Heart left ventricle (tissue), 16 donors: Measurements from ENCODE around the gene GPHA2. TPM values are rescaled to one million over a fixed set of nuclear protein-coding genes. Genes with fewer than 3 reads are reported as not detected.

ENCODE experiments used
- ATAC-seq, 4 donors: fragments of 200-7000 bp; cut with Tn5 transposase; one replicate each; pipeline ENCODE4 v1.9.1; 2020 to 2022; ENCODE audit warnings: moderate library complexity in 4 of 4, mild to moderate bottlenecking in 3 of 4, moderate number of reproducible peaks in 1 of 4
- DNase-seq, 5 donors: peaks; one replicate each; pipeline ENCODE4 v3.0.0-alpha.2; 2020
- H3K27ac ChIP-seq, 12 donors: fragments of 200-600 bp; sonication (generic) in 4 of 12; one replicate each; pipeline versions ENCODE4 v1.5.0 to v1.8.0; 2016 to 2022; ENCODE audit warnings: mild to moderate bottlenecking in 2 of 12
- H3K27me3 ChIP-seq, 9 donors: fragments of 200-600 bp; sonication (generic) in 2 of 9; one replicate each; pipeline versions ENCODE4 v1.5.1 to v1.8.0; 2016 to 2022; ENCODE audit warnings: mild to moderate bottlenecking in 3 of 9
- H3K36me3 ChIP-seq, 9 donors: fragments of 200-600 bp; sonication (generic) in 2 of 9; one replicate each; pipeline versions ENCODE4 v1.5.0 to v1.8.0; 2018 to 2022; ENCODE audit warnings: mild to moderate bottlenecking in 2 of 9
- H3K4me1 ChIP-seq, 12 donors: fragments of 200-600 bp; sonication (generic) in 4 of 12; one replicate each; pipeline versions ENCODE4 v1.5.0 to v1.8.0; 2016 to 2022; ENCODE audit warnings: mild to moderate bottlenecking in 3 of 12
- H3K4me3 ChIP-seq, 12 donors: fragments of 200-600 bp; sonication (generic) in 4 of 12; one replicate each; pipeline versions ENCODE4 v1.5.0 to v1.8.0; 2017 to 2022; ENCODE audit warnings: mild to moderate bottlenecking in 9 of 12, moderate library complexity in 4 of 12
- H3K9me3 ChIP-seq, 12 donors: fragments of 200-600 bp; sonication (generic) in 4 of 12; one replicate each; pipeline versions ENCODE4 v1.5.0 to v1.8.0; 2016 to 2022; ENCODE audit warnings: mild to moderate bottlenecking in 1 of 12
- CTCF ChIP-seq, 12 donors: fragments of 200-600 bp; sonication (generic) in 4 of 12; IDR thresholded peaks; one replicate each; pipeline versions ENCODE4 v1.5.0 to v1.8.0; 2018 to 2022; ENCODE audit warnings: antibody characterized with exemption in 12 of 12, mild to moderate bottlenecking in 5 of 12
- POLR2A ChIP-seq, 2 donors: fragments of 450-650 bp; IDR thresholded peaks; one replicate each; pipeline ENCODE4 v1.6.1; 2017; ENCODE audit warnings: antibody characterized with exemption in 2 of 2, mild to moderate bottlenecking in 2 of 2, moderate library complexity in 2 of 2
- WGBS, 4 donors: extraction: QIAGEN DNeasy Blood & Tissue Kit in 2 of 4; methylation state at CpG; one replicate each; pipeline versions ENCODE4 v1.1.5 to v1.1.7; 2013 to 2018; 5-methylcytosine and 5-hydroxymethylcytosine counted together
- intact Hi-C, 10 donors: fragments of 100-400 bp; cut with DNase I; formaldehyde crosslinking; loops; one replicate each; pipeline versions ENCODE4 v1.11.1 to v1.14.2; 2022
- polyA plus RNA-seq, 2 donors: library from polyadenylated mRNA; stranded (reverse); fragments of 200-250 nt; gene quantifications; one replicate each; pipeline ENCODE4 v1.2.3, GENCODE V29; 2013
- total RNA-seq, 9 donors: library from RNA; depleted of rRNA in 2 of 9; stranded (reverse); fragments of >200 nt in 2 of 9; fragmentation: NEBNext Ultra II Directional in 3 of 9; extraction: Animal tissue kit (Norgen Biotek cat#: 25700) in 3 of 9; gene quantifications; one replicate each; pipeline versions ENCODE4 v1.1.0 to v1.2.4, GENCODE V29; 2016 to 2023
- donor health status: ischemic (EF 13 %, LVEDD 7.1; RV severe dilation, severe dysfunction).
- donor health status: healthy with polysubstance abuse.
- donor health status: DM: no; HTN: yes; CAD: no.
- donor health status: DM: no; HTN: no; CAD: no.
- donor health status: ischemic (EF 25% LVEDD 6.9; RV normal size, moderate dysfunction).
- donor health status: ischemic (EF 25% LVEDD 5.7; RV mildly dilated, moderate dysfunction).
- donor health status: healthy.
- donor health status: DM: yes; HTN: yes; CAD: no.
- donor health status: ischemic (EF 35%, LVEDD 5.7; RV mildly dilated, moderate dysfunction).
- donor health status: nonischemic (EF 11% LVEDD 7.7; RV severe dilation, severe dysfunction).
- donor health status: DM: yes; HTN: yes; CAD: no.
- donor health status: PGD.
- donor health status: ischemic (EF 29% LVEDD 5.4; RV normal size, mild dysfunction).
- donor health status: nonischemic (EF 23%, LVEDD 6.1; RV moderate dilation, normal function).

Gene GPHA2
- total and polyA plus RNA-seq, 11 donors: 0.48 TPM; not detected in 10

GRCh38 chr11:64918017-64918416, 17.7 kb downstream of the GPHA2 start:
- peak overlapping the region; percentile 34 to 100 (median 90) for H3K4me3 ChIP-seq
- H3K4me1 ChIP-seq: peaks cover 0 to 43% (median 26%) of the 10 kb centered on the region in 12 donors
- no peaks in the 10 kb centered on the region for H3K27me3 ChIP-seq
- 17 to 26% (median 22%) methylated on average over 4 of the region's 4 CpGs for WGBS, 4 donors
- ATAC-seq (no peak), DNase-seq (no peak)
- TF ChIP-seq CTCF (IDR thresholded peaks at IDR 0.05): peak in 5 of 12 donors; percentile 20 to 34 (median 22)
- TF ChIP-seq POLR2A (IDR thresholded peaks at IDR 0.05): no peak
- H3K9me3 ChIP-seq: no peaks in the 10 kb centered on the region
- peaks cover 0 to 15% (median 13%) of the 10 kb centered on the region in 9 donors for H3K36me3 ChIP-seq
- H3K27ac ChIP-seq: peak overlapping the region in 11 of 12 donors; percentile 75 to 90 (median 85)
- intact Hi-C loops: loop anchor here in 6 of 10 donors (5.0 to 10.0 kb wide), 4 partner anchors 79 to 187 kb away; partner anchors contain the start of genes SNX15 (in 3 of the 6), ARL2 (in 2 of the 6) and BATF2 (in 1 of the 6)

- peak overlapping the region in 11 of 12 donors; percentile 75 to 90 (median 85) for H3K27ac ChIP-seq
- H3K4me3 ChIP-seq: peak overlapping the region; percentile 34 to 100 (median 90)
- H3K9me3 ChIP-seq: no peaks in the 10 kb centered on the region
- 1 to 7% (median 2%) methylated on average over 6 of the region's 6 CpGs for WGBS, 4 donors
- DNase-seq (no peak), ATAC-seq (no peak)
- intact Hi-C loops: loop anchor here in 7 of 10 donors (1.0 to 10.0 kb wide), 5 partner anchors 80 to 187 kb away; partner anchors contain the start of genes SNX15 (in 4 of the 7), ARL2 (in 2 of the 7) and BATF2 (in 1 of the 7)
- H3K27me3 ChIP-seq: no peaks in the 10 kb centered on the region
- no peak for TF ChIP-seq POLR2A (IDR thresholded peaks at IDR 0.05)
- TF ChIP-seq CTCF (IDR thresholded peaks at IDR 0.05): no peak
- peaks cover 0 to 19% (median 17%) of the 10 kb centered on the region in 9 donors for H3K36me3 ChIP-seq
- H3K4me1 ChIP-seq: peaks cover 0 to 42% (median 26%) of the 10 kb centered on the region in 12 donors
These were observed 18.1 kb downstream of the GPHA2 start for GRCh38 chr11:64917663-64917995.

DNA sequence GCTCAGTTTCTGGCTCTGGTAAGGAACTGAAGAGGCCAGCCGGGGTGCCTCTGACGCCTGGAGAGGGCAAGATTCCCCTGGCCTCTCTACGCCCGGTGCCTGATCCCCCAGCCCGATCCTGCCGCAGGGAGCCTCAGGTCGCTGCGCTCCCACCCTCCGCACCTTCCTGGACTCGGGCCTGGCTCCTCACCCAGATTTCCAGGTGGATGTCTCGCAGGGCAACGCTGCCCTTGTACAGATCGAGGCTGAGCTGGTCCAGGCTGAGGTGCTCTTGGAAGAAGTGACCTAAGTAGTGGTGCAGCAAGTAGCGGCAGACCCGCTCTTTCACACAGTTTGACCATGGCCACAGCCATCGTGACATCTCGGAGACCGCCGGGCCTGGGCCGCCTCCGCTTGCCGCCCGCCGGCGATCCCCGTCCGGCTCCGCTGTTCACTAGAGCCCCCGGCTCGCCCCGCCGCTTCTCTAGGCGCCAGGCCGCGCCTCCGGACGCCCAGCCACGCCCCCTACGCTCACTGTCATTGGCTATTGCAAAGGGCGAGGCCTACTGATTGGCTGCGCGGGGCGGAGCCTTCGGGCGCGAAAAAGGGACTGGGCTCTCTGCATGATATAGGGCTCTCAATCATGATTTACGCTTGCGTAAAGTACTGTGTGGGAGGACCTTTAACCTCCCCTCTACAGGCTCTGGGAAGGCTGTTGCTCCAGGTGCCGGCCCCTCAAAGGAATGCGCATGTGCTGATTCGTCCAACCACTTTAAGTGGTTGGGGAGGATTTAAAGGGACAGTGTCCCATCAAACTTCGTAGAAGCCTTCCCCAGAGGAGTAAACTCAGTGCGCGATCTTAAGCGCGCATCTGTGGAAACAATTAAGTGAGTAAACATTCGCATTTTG, 18.7 kb downstream of the GPHA2 start, which contains the start of gene ATG2A:
Gene ATG2A, minus strand, starts transcription at position 435 of the 888 bp plus-strand sequence. Its CDS starts 74 bp downstream, at position 361.
- peak; percentile 99 to 100 (median 99) for DNase-seq
- peaks cover 0 to 42% (median 26%) of the 10 kb centered on the region in 12 donors for H3K4me1 ChIP-seq
- peak within 1 kb of the TSS; percentile 67 to 100 (median 97) for H3K4me3 ChIP-seq
- H3K36me3 ChIP-seq: peaks cover 0 to 25% (median 23%) of the 10 kb centered on the region in 9 donors
- H3K9me3 ChIP-seq: no peaks in the 10 kb centered on the region
- 0% methylated on average over 36 to 57 of the region's 57 CpGs for WGBS, 4 donors
- peak; percentile 98 to 99 (median 98) for ATAC-seq
- peak within 1 kb of the TSS in 11 of 12 donors; percentile 78 to 95 (median 85) for H3K27ac ChIP-seq
- H3K27me3 ChIP-seq: no peaks in the 10 kb centered on the region
- intact Hi-C loops: loop anchor here in 7 of 10 donors (1.0 to 10.0 kb wide), 5 partner anchors 80 to 188 kb away; partner anchors contain the start of genes SNX15 (in 4 of the 7), ARL2 (in 2 of the 7) and BATF2 (in 1 of the 7)
- peak; percentile 79 to 96 for TF ChIP-seq POLR2A (IDR thresholded peaks at IDR 0.05)
- TF ChIP-seq CTCF (IDR thresholded peaks at IDR 0.05): no peak
